Activated CD4-positive, CD25-positive, alpha-beta regulatory T cell treated with anti-CD3 and anti-CD28 coated beads, Interleukin-2, amount 50 U/mL, for 24 hours (primary cell): Measurements from ENCODE around the gene TSPAN17.

Source experiments
- ATAC-seq, 2 donors: fragments of 150-1000 bp; cut with Tn5 transposase; one replicate each; pipeline ENCODE4 v1.10.0; 2021; ENCODE audit warnings: mild to moderate bottlenecking in 1 of 2, moderate library complexity in 1 of 2

TSPAN17 gene

GRCh38 chr5:176624142-176624541 lies 23.1 kb upstream of the TSPAN17 start:
- no peak for ATAC-seq

GRCh38 chr5:176624938-176625337 lies 22.3 kb upstream of the TSPAN17 start:
- ATAC-seq, result no peak

GRCh38 chr5:176625512-176625911 lies 21.8 kb upstream of the TSPAN17 start:
- no peak for ATAC-seq

- ATAC-seq, result no peak
Measured at GRCh38 chr5:176625966-176626875, 21.1 kb upstream of the TSPAN17 start.

- no peak for ATAC-seq
Measured at GRCh38 chr5:176626876-176627236, 20.4 kb upstream of the TSPAN17 start.

GRCh38 chr5:176627582-176627981 lies 19.7 kb upstream of the TSPAN17 start:
- no peak for ATAC-seq

- no peak for ATAC-seq
Measured at GRCh38 chr5:176628406-176629228, 18.7 kb upstream of the TSPAN17 start.

- no peak for ATAC-seq
Measured at GRCh38 chr5:176629317-176629852, 17.9 kb upstream of the TSPAN17 start.

- ATAC-seq, result peak; percentile 86 to 91
Measured at GRCh38 chr5:176629853-176630680, 17.2 kb upstream of the TSPAN17 start, which contains the start of the genes EIF4E1B and SNCB. TSS of gene EIF4E1B (plus strand) at chr5:176630675. CDS start at chr5:176642788, 12,113 bp downstream. TSS of gene SNCB (minus strand) at chr5:176630534. CDS start at chr5:176629654, 880 bp downstream.

- ATAC-seq, result no peak
Measured at GRCh38 chr5:176630681-176631222, 16.5 kb upstream of the TSPAN17 start.

GRCh38 chr5:176631383-176632200 lies 15.7 kb upstream of the TSPAN17 start:
- no peak for ATAC-seq

- no peak for ATAC-seq
Measured at GRCh38 chr5:176632745-176633144, 14.5 kb upstream of the TSPAN17 start.

GRCh38 chr5:176633598-176633997 lies 13.7 kb upstream of the TSPAN17 start:
- ATAC-seq, result no peak

- ATAC-seq, result no peak
Measured at GRCh38 chr5:176636426-176636825, 10.9 kb upstream of the TSPAN17 start.

- ATAC-seq, result no peak
Measured at GRCh38 chr5:176637556-176637955, 9.7 kb upstream of the TSPAN17 start.

GRCh38 chr5:176638437-176638836 lies 8.8 kb upstream of the TSPAN17 start:
- ATAC-seq, result no peak

GRCh38 chr5:176639208-176639607 lies 8.1 kb upstream of the TSPAN17 start:
- no peak for ATAC-seq

GRCh38 chr5:176639981-176640380 lies 7.3 kb upstream of the TSPAN17 start:
- no peak for ATAC-seq

- ATAC-seq, result no peak
Measured at GRCh38 chr5:176640616-176641015, 6.7 kb upstream of the TSPAN17 start.

- ATAC-seq, result no peak
Measured at GRCh38 chr5:176642675-176643490, 4.4 kb upstream of the TSPAN17 start.
